ENCODE measurements around the gene IQCH. TPM values are rescaled to one million over a fixed set of nuclear protein-coding genes. Genes with fewer than 3 reads are reported as not detected.
A peak's percentile ranks its signal among the peaks of the same experiment; 100 is the strongest.

IQCH gene
- total RNA-seq, 2 donors from 2014 or later: 0.93 to 2.2 TPM

GRCh38 chr15:67531379-67531914, 276.9 kb downstream of the IQCH start:
- Histone ChIP-seq H3K27me3 (no peaks in the 10 kb centered on the region), H3K4me1 (no peaks in the 10 kb centered on the region), H3K36me3 (no peaks in the 10 kb centered on the region), H3K9me3 (no peaks in the 10 kb centered on the region), H3K9ac (ENCODE audit: low read depth in 2 of 2, low read length in 2 of 2) (no peak overlapping the region), H3K4me3 (no peak overlapping the region), H3K27ac (no peak overlapping the region)
- intact Hi-C loops (cut with DNase I): no loop called here
- no peak for DNase-seq
- no peak for TF ChIP-seq CTCF (IDR thresholded peaks at IDR 0.05)

DNA sequence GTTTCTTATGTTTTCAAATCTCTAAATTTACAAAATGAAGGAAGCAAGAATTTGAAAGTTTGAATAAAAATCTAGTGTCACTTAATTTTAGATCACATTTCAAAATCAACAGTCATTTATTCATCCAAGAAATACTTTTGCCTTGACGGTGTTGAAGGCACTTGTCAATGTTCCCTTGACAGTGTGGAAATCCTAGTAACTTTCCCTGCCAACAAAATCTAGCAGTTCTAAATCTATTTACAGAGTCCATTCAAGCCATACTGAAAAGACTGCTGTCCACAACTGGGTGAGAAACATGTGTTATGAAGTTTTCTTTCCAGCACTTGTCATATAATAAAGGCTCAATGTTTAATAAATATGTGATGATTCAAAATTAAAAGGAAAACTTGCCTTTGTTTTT, 279.3 kb downstream of the IQCH start:
- TF ChIP-seq CTCF (IDR thresholded peaks at IDR 0.05): no peak
- Histone ChIP-seq H3K27me3 (no peaks in the 10 kb centered on the region), H3K27ac (no peak overlapping the region), H3K4me3 (no peak overlapping the region), H3K9me3 (no peaks in the 10 kb centered on the region), H3K4me1 (no peaks in the 10 kb centered on the region), H3K9ac (ENCODE audit: low read depth in 2 of 2, low read length in 2 of 2) (no peak overlapping the region), H3K36me3 (no peaks in the 10 kb centered on the region)
- DNase-seq: no peak
- intact Hi-C loops (cut with DNase I): no loop called here

GRCh38 chr15:67534360-67534759, 279.8 kb downstream of the IQCH start:
- H3K27ac ChIP-seq: no peak overlapping the region
- no peaks in the 10 kb centered on the region for H3K9me3 ChIP-seq
- H3K4me3 ChIP-seq: no peak overlapping the region
- H3K9ac ChIP-seq (ENCODE audit: low read depth in 2 of 2, low read length in 2 of 2): no peak overlapping the region
- no peaks in the 10 kb centered on the region for H3K4me1 ChIP-seq
- H3K27me3 ChIP-seq: no peaks in the 10 kb centered on the region
- no peak for DNase-seq
- intact Hi-C loops (cut with DNase I): no loop called here
- no peaks in the 10 kb centered on the region for H3K36me3 ChIP-seq
- no peak for TF ChIP-seq CTCF (IDR thresholded peaks at IDR 0.05)

DNA sequence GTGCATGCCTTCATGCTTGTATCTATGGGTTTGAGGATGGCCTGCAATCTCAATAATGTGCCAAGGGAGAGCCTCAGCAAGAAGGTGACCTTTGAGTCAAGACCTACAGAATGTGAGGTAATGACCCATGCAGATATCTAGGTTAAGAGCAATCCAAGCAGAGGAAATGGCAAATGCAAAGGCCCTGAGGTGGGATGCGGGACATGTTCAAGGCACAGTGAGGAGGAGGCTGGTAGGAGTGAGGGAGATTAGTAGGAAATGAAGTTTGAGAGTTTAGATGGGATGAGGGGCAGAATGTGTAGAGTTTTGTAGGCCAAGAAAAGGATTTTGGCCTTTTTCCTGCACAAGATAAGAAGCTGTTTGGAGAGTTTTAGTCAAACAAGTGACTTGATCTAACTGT, 283.2 kb downstream of the IQCH start:
- Histone ChIP-seq H3K9ac (ENCODE audit: low read depth in 2 of 2, low read length in 2 of 2) (no peak overlapping the region), H3K9me3 (no peaks in the 10 kb centered on the region), H3K36me3 (no peaks in the 10 kb centered on the region), H3K27ac (no peak overlapping the region), H3K27me3 (no peaks in the 10 kb centered on the region), H3K4me1 (no peaks in the 10 kb centered on the region), H3K4me3 (no peak overlapping the region)
- TF ChIP-seq CTCF (IDR thresholded peaks at IDR 0.05): no peak
- intact Hi-C loops (cut with DNase I): no loop called here
- no peak for DNase-seq

GRCh38 chr15:67542420-67543347, 288.1 kb downstream of the IQCH start, which contains the start of gene MAP2K5:
MAP2K5 (plus strand) TSS chr15:67542703; CDS start chr15:67543336, 633 bp downstream.
- Histone ChIP-seq H3K4me3 (peak within 1 kb of the TSS; percentile 64), H3K9me3 (no peaks in the 10 kb centered on the region), H3K36me3 (no peaks in the 10 kb centered on the region), H3K27ac (peak within 1 kb of the TSS; percentile 89), H3K4me1 (no peaks in the 10 kb centered on the region), H3K27me3 (no peaks in the 10 kb centered on the region), H3K9ac (ENCODE audit: low read depth in 2 of 2, low read length in 2 of 2) (peak within 1 kb of the TSS; percentile 87 to 92)
- TF ChIP-seq CTCF (IDR thresholded peaks at IDR 0.05): no peak
- DNase-seq: peak; percentile 88
- intact Hi-C loops (cut with DNase I): loop anchor here (10.0 kb wide), 1 partner anchor 292 kb away; no protein-coding TSS in a partner anchor

All from colonic mucosa (tissue), 4 donors.